Rectal smooth muscle tissue (tissue), 1 donor: Measurements from ENCODE around the gene ZBTB7C.

Experiments
- H3K27ac ChIP-seq: one replicate; pipeline ENCODE4 v1.7.0; 2013; ENCODE audit warnings: low read depth, low read length, inconsistent platforms
- H3K27me3 ChIP-seq: one replicate; pipeline ENCODE4 v1.7.0; 2013; ENCODE audit warnings: low read length; ENCODE audit not compliant: control insufficient read depth, insufficient read depth
- H3K36me3 ChIP-seq: one replicate; pipeline ENCODE4 v1.7.0; 2013; ENCODE audit warnings: low read length; ENCODE audit not compliant: control insufficient read depth, insufficient read depth
- H3K4me1 ChIP-seq: one replicate; pipeline ENCODE4 v1.7.0; 2013; ENCODE audit warnings: low read length; ENCODE audit not compliant: control insufficient read depth, insufficient read depth
- H3K4me3 ChIP-seq: one replicate; pipeline ENCODE4 v1.7.0; 2013; ENCODE audit warnings: low read length
- H3K9ac ChIP-seq: one replicate; pipeline ENCODE4 v1.7.0; 2013; ENCODE audit warnings: low read length

ZBTB7C gene

GRCh38 chr18:48060970-48061369 lies 348.2 kb downstream of the ZBTB7C start:
- no peaks in the 10 kb centered on the region for H3K36me3 ChIP-seq
- no peak overlapping the region for H3K4me3 ChIP-seq
- H3K4me1 ChIP-seq = no peaks in the 10 kb centered on the region
- no peaks in the 10 kb centered on the region for H3K27me3 ChIP-seq
- H3K27ac ChIP-seq = no peak overlapping the region
- H3K9ac ChIP-seq = no peak overlapping the region

DNA sequence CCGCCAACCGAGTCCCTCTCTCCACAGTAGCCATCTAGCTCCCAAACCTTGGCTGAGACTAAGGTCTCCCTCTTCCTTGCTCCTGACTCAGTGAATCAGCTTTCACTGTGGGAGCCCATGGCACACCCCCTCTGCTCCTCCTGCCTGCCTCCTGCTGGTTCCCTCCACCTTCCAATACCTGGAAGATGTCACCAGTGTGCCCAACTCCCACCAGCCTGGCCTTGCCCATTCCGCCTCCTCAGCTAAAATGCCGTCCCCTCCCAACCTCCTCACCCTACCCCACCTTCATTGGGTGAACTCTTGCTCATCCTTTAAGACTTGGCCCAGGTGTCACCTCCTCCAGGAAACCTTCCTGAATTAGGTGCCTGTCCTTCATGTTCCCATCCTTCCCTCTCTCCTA lies 348.8 kb downstream of the ZBTB7C start:
- H3K27me3 ChIP-seq = no peaks in the 10 kb centered on the region
- H3K36me3 ChIP-seq = no peaks in the 10 kb centered on the region
- H3K9ac ChIP-seq = no peak overlapping the region
- H3K4me1 ChIP-seq = no peaks in the 10 kb centered on the region
- H3K27ac ChIP-seq = no peak overlapping the region
- H3K4me3 ChIP-seq = no peak overlapping the region

- no peaks in the 10 kb centered on the region for H3K4me1 ChIP-seq
- no peak overlapping the region for H3K9ac ChIP-seq
- H3K36me3 ChIP-seq = no peaks in the 10 kb centered on the region
- no peaks in the 10 kb centered on the region for H3K27me3 ChIP-seq
- H3K27ac ChIP-seq = no peak overlapping the region
- no peak overlapping the region for H3K4me3 ChIP-seq
Observed at GRCh38 chr18:48059455-48060010, 349.6 kb downstream of the ZBTB7C start.

DNA sequence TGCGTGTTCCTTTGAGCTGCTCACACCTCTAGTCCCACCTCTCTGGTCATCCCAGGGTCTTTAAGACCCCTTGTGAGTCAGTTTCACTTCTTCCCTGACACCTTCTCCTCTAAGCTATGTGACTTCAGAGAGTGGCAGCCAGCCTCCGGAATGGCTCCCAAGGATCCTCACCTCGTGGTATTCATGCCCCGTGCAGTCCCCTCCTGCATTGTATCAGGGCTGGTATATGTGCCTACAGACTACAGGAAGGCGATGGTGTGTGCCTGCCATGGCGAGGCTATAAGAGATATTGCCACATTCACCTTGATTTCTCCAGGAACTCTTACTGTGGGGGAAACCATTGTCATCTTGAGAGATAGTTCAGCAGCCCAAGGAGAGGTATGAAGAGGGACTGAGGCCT lies 350.7 kb downstream of the ZBTB7C start:
- H3K27ac ChIP-seq = no peak overlapping the region
- H3K9ac ChIP-seq = no peak overlapping the region
- H3K4me1 ChIP-seq = no peaks in the 10 kb centered on the region
- no peaks in the 10 kb centered on the region for H3K36me3 ChIP-seq
- H3K27me3 ChIP-seq = no peaks in the 10 kb centered on the region
- H3K4me3 ChIP-seq = no peak overlapping the region

DNA sequence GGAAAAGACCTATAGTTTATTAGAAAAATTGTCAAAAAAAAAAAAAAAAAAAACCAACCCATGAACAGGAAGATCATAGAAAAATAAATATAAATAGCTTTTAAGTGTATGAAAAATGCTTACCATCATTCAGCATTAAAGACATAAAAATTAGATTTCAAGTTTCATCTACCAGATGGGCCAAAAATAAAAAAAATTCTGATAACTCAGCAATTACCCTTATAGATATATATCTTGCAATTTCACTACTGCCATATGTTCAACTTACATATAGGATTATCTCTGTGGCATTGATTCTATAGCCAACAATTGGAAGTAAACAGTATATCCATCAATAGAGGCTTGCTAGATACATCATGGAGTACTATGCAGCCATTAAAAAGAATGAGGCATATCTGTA lies 352.2 kb downstream of the ZBTB7C start:
- Histone ChIP-seq H3K36me3 (no peaks in the 10 kb centered on the region), H3K27me3 (no peaks in the 10 kb centered on the region), H3K4me1 (no peaks in the 10 kb centered on the region)

GRCh38 chr18:48055351-48055750 lies 353.8 kb downstream of the ZBTB7C start:
- H3K36me3 ChIP-seq = no peaks in the 10 kb centered on the region
- no peak overlapping the region for H3K9ac ChIP-seq
- no peaks in the 10 kb centered on the region for H3K4me1 ChIP-seq
- no peak overlapping the region for H3K4me3 ChIP-seq
- no peaks in the 10 kb centered on the region for H3K27me3 ChIP-seq
- H3K27ac ChIP-seq = no peak overlapping the region

More for the DNA sequence above, 352.2 kb downstream of the ZBTB7C start:
- Histone ChIP-seq H3K4me3 (no peak overlapping the region), H3K9ac (no peak overlapping the region), H3K27ac (no peak overlapping the region)

GRCh38 chr18:48053881-48054816 lies 355.0 kb downstream of the ZBTB7C start:
- no peak overlapping the region for H3K4me3 ChIP-seq
- no peaks in the 10 kb centered on the region for H3K27me3 ChIP-seq
- H3K36me3 ChIP-seq = no peaks in the 10 kb centered on the region
- no peaks in the 10 kb centered on the region for H3K4me1 ChIP-seq
- no peak overlapping the region for H3K9ac ChIP-seq
- no peak overlapping the region for H3K27ac ChIP-seq

DNA sequence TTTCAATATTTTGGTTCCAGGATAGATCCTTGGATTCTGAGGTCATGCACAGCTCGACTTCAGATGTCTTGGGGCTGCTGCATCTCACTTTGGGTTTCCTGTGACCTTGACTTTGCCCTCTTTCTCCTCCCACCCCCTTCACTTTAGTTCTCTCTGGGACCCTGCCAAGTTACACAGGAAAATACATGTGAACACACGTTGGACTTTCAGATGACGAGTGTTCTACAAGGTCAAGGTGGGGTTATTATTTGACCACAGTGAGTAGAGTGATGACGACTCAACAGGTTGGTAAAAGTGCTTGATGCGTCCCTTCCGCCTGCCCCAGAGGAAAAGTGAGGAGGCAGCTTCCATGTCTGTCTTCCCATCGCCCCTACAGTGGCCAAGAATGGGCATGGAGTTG lies 356.3 kb downstream of the ZBTB7C start:
- H3K4me1 ChIP-seq = no peaks in the 10 kb centered on the region
- no peaks in the 10 kb centered on the region for H3K36me3 ChIP-seq
- no peak overlapping the region for H3K4me3 ChIP-seq
- no peak overlapping the region for H3K9ac ChIP-seq
- H3K27me3 ChIP-seq = no peaks in the 10 kb centered on the region
- H3K27ac ChIP-seq = no peak overlapping the region

- Histone ChIP-seq H3K4me1 (no peaks in the 10 kb centered on the region), H3K27ac (no peak overlapping the region), H3K27me3 (no peaks in the 10 kb centered on the region)
Observed at GRCh38 chr18:48051945-48052840, 357.0 kb downstream of the ZBTB7C start.

DNA sequence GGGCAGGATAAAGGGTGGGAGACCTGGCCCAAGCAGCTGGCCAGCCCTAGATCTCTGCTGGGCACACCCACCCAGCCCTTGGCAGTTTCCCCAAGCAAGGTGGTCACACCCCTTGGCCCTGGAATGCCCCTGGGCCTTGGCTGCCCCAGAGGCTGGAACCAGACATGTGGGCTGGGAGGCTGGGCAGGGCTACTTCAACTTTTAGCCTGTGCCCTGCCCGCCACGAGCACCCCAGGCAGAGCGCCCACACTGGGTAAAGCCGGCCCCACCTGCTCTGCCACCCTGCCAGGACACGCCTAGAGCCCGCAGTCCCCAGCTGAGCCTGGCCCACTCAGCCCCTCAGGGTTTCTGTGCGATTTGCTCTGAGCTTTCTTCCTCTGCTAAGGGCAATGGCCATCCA lies 359.0 kb downstream of the ZBTB7C start:
- no peak overlapping the region for H3K27ac ChIP-seq
- no peaks in the 10 kb centered on the region for H3K4me1 ChIP-seq
- H3K4me3 ChIP-seq = no peak overlapping the region
- no peak overlapping the region for H3K9ac ChIP-seq
- H3K36me3 ChIP-seq = no peaks in the 10 kb centered on the region
- no peaks in the 10 kb centered on the region for H3K27me3 ChIP-seq

More at GRCh38 chr18:48051945-48052840, 357.0 kb downstream of the ZBTB7C start:
- Histone ChIP-seq H3K4me3 (no peak overlapping the region), H3K36me3 (no peaks in the 10 kb centered on the region), H3K9ac (no peak overlapping the region)

- no peak overlapping the region for H3K9ac ChIP-seq
- no peak overlapping the region for H3K27ac ChIP-seq
- no peak overlapping the region for H3K4me3 ChIP-seq
- H3K27me3 ChIP-seq = no peaks in the 10 kb centered on the region
- no peaks in the 10 kb centered on the region for H3K4me1 ChIP-seq
- no peaks in the 10 kb centered on the region for H3K36me3 ChIP-seq
Observed at GRCh38 chr18:48049757-48050156, 359.4 kb downstream of the ZBTB7C start.

- no peaks in the 10 kb centered on the region for H3K4me1 ChIP-seq
Observed at GRCh38 chr18:48048251-48048650, 360.9 kb downstream of the ZBTB7C start.

More at GRCh38 chr18:48048251-48048650, 360.9 kb downstream of the ZBTB7C start:
- H3K27ac ChIP-seq = no peak overlapping the region
- no peaks in the 10 kb centered on the region for H3K27me3 ChIP-seq
- no peaks in the 10 kb centered on the region for H3K36me3 ChIP-seq
- no peak overlapping the region for H3K9ac ChIP-seq
- no peak overlapping the region for H3K4me3 ChIP-seq
